NT2/D1 (cell line): ENCODE measurements around the gene RBM22.

Source experiments
- DNase-seq: peaks from one replicate; pipeline ENCODE4 v3.0.0-alpha.2; 2011; ENCODE audit warnings: low read depth, low spot score
- H3K27me3 ChIP-seq: 2 replicates; pipeline ENCODE4 v1.6.0; 2011; ENCODE audit warnings: mild to moderate bottlenecking; ENCODE audit not compliant: insufficient read length, insufficient read depth
- H3K36me3 ChIP-seq: 2 replicates; pipeline ENCODE4 v1.6.1; 2011; ENCODE audit warnings: mild to moderate bottlenecking, low read length, mixed read lengths; ENCODE audit not compliant: insufficient read depth, insufficient read length
- H3K4me1 ChIP-seq: 2 replicates; pipeline ENCODE4 v1.5.1; 2011; ENCODE audit not compliant: insufficient read depth, insufficient read length
- H3K4me3 ChIP-seq: 2 replicates; pipeline ENCODE4 v1.5.1; 2011; ENCODE audit warnings: low read depth; ENCODE audit not compliant: insufficient read length
- H3K9ac ChIP-seq: 2 replicates; pipeline ENCODE4 v1.6.0; 2011; ENCODE audit warnings: low read depth; ENCODE audit not compliant: insufficient read length
- H3K9me3 ChIP-seq: 2 replicates; pipeline ENCODE4 v1.5.1; 2011; ENCODE audit warnings: mild to moderate bottlenecking, low read length; ENCODE audit not compliant: insufficient read depth
- SUZ12 ChIP-seq: IDR thresholded peaks from 2 replicates; pipeline ENCODE4 v1.6.1; 2011; ENCODE audit not compliant: insufficient read length, insufficient read depth; ENCODE audit errors: extremely low read depth
- YY1 ChIP-seq: IDR thresholded peaks from 2 replicates; pipeline ENCODE4 v1.6.1; 2011; ENCODE audit not compliant: insufficient read length, insufficient read depth
- ZNF274 ChIP-seq: IDR thresholded peaks from 2 replicates; pipeline ENCODE4 v1.6.1; 2011; ENCODE audit warnings: mild to moderate bottlenecking, low read depth, low read length

Gene RBM22

GRCh38 chr5:150651382-150651781 is 49.5 kb downstream of the RBM22 start:
- H3K4me3 ChIP-seq: no peak overlapping the region
- TF ChIP-seq YY1 (no peak), SUZ12 (no peak), ZNF274 (no peak)
- peaks cover 67% of the 10 kb centered on the region for H3K36me3 ChIP-seq
- no peak for DNase-seq
- H3K27me3 ChIP-seq: no peaks in the 10 kb centered on the region
- H3K9me3 ChIP-seq: no peaks in the 10 kb centered on the region
- H3K4me1 ChIP-seq: peaks cover 5% of the 10 kb centered on the region
- no peak overlapping the region for H3K9ac ChIP-seq

- Histone ChIP-seq H3K9ac (no peak overlapping the region), H3K9me3 (no peaks in the 10 kb centered on the region), H3K27me3 (no peaks in the 10 kb centered on the region), H3K36me3 (peaks cover 67% of the 10 kb centered on the region), H3K4me3 (no peak overlapping the region), H3K4me1 (peaks cover 7% of the 10 kb centered on the region)
- DNase-seq: no peak
- TF ChIP-seq YY1: no peak
Measured at GRCh38 chr5:150650021-150651006, 50.5 kb downstream of the RBM22 start.

GRCh38 chr5:150649108-150650020 is 51.5 kb downstream of the RBM22 start:
- no peak for DNase-seq
- Histone ChIP-seq H3K9me3 (no peaks in the 10 kb centered on the region), H3K27me3 (no peaks in the 10 kb centered on the region), H3K36me3 (peaks cover 66% of the 10 kb centered on the region), H3K4me3 (no peak overlapping the region), H3K4me1 (peaks cover 8% of the 10 kb centered on the region), H3K9ac (no peak overlapping the region)
- TF ChIP-seq YY1 (no peak), ZNF274 (no peak), SUZ12 (no peak)

- Histone ChIP-seq H3K36me3 (peaks cover 61% of the 10 kb centered on the region), H3K9ac (no peak overlapping the region), H3K27me3 (no peaks in the 10 kb centered on the region), H3K9me3 (no peaks in the 10 kb centered on the region), H3K4me3 (no peak overlapping the region), H3K4me1 (peaks cover 8% of the 10 kb centered on the region)
- no peak for DNase-seq
- TF ChIP-seq YY1: no peak
- no peak for TF ChIP-seq ZNF274
- no peak for TF ChIP-seq SUZ12
Measured at GRCh38 chr5:150648294-150649107, 52.4 kb downstream of the RBM22 start.

- no peak for DNase-seq
Measured at GRCh38 chr5:150647275-150648251, 53.3 kb downstream of the RBM22 start.

More at GRCh38 chr5:150647275-150648251, 53.3 kb downstream of the RBM22 start:
- H3K4me1 ChIP-seq: peaks cover 10% of the 10 kb centered on the region
- H3K4me3 ChIP-seq: no peak overlapping the region
- H3K27me3 ChIP-seq: no peaks in the 10 kb centered on the region
- TF ChIP-seq SUZ12 (no peak), YY1 (no peak), ZNF274 (no peak)
- peaks cover 51% of the 10 kb centered on the region for H3K36me3 ChIP-seq
- no peaks in the 10 kb centered on the region for H3K9me3 ChIP-seq
- no peak overlapping the region for H3K9ac ChIP-seq
